B cell (primary cell): Measurements from ENCODE around the gene ZFAND6. TPM values are rescaled to one million over a fixed set of nuclear protein-coding genes. Genes with fewer than 3 reads are reported as not detected.

Experiments
- ATAC-seq: fragments of 200-7000 bp; cut with Tn5 transposase; one replicate; pipeline ENCODE4 v1.10.0; 2021; ENCODE audit warnings: low read depth, mild to moderate bottlenecking, moderate number of reproducible peaks, moderate library complexity
- CTCF ChIA-PET: fragments of 350-600 bp; sonication (Branson Sonifier 250); formaldehyde crosslinking; loops from one replicate; lab custom pipeline; 2021; ENCODE audit warnings: antibody characterized with exemption, inconsistent platforms; lab: Charles Lee
- POLR2A ChIA-PET: fragments of 350-600 bp; sonication (Branson Sonifier 250); formaldehyde crosslinking; loops from one replicate; lab custom pipeline; 2021; ENCODE audit warnings: antibody characterized with exemption; lab: Charles Lee
- DNase-seq: peaks from one replicate; pipeline ENCODE4 v3.0.0; 2013
- H2AFZ ChIP-seq: 2 replicates; pipeline ENCODE4 v1.6.1; 2012; ENCODE audit warnings: mild to moderate bottlenecking, low read depth, low read length; ENCODE audit not compliant: insufficient read depth, poor library complexity, severe bottlenecking
- H3K27ac ChIP-seq, 2 donors: 1 replicate in 1 of 2; 2 replicates in 1 of 2; pipeline ENCODE4 v1.5.1; 2012 to 2013; ENCODE audit warnings: low read length in 2 of 2, mild to moderate bottlenecking in 2 of 2, moderate library complexity in 1 of 2
- H3K27me3 ChIP-seq, 4 experiments: fragments of 200-600 bp in 1 of 4; sonication (generic) in 1 of 4; replicated peaks in 1 of 4; 1 replicate in 2 of 4; 2 replicates in 2 of 4; pipeline versions ENCODE4 v1.6.1 to v1.7.0; 2013 to 2016; ENCODE audit warnings: low read length in 3 of 4, mild to moderate bottlenecking in 2 of 4, mixed read lengths in 1 of 4, moderate library complexity in 1 of 4; ENCODE audit not compliant: insufficient read depth in 4 of 4, control insufficient read depth in 3 of 4; ENCODE audit errors: control extremely low read depth in 1 of 4
- H3K36me3 ChIP-seq, 2 experiments: replicated peaks in 1 of 2; 1 replicate in 1 of 2; 2 replicates in 1 of 2; pipeline versions ENCODE4 v1.6.1 to v1.7.1; 2013; ENCODE audit warnings: low read length in 1 of 2; ENCODE audit not compliant: insufficient read depth in 2 of 2, control insufficient read depth in 1 of 2; ENCODE audit errors: control extremely low read depth in 1 of 2, extremely low read depth in 1 of 2
- H3K4me1 ChIP-seq, 2 donors: fragments of 200-600 bp in 1 of 2; sonication (generic) in 1 of 2; 1 replicate in 1 of 2; 2 replicates in 1 of 2; pipeline versions ENCODE4 v1.5.1 to v1.6.1; 2013 to 2017; ENCODE audit warnings: low read length in 2 of 2; ENCODE audit not compliant: control insufficient read depth in 2 of 2, insufficient read depth in 2 of 2
- H3K4me2 ChIP-seq: replicated peaks from 2 replicates; pipeline ENCODE3; 2012; ENCODE audit warnings: mild to moderate bottlenecking, low read depth, low read length; ENCODE audit not compliant: poor library complexity, severe bottlenecking
- H3K4me3 ChIP-seq, 5 experiments: fragments of 200-600 bp in 1 of 5; sonication (generic) in 1 of 5; 1 replicate in 3 of 5; 2 replicates in 2 of 5; pipeline versions ENCODE4 v1.5.1 to v1.7.0; 2011 to 2016; ENCODE audit warnings: low read length in 4 of 5, mild to moderate bottlenecking in 4 of 5, low read depth in 2 of 5, control low read depth in 1 of 5, moderate library complexity in 1 of 5; ENCODE audit not compliant: insufficient read depth in 1 of 5; ENCODE audit errors: control extremely low read depth in 1 of 5, extremely low read depth in 1 of 5
- H3K79me2 ChIP-seq: fragments of 200-600 bp; sonication (generic); one replicate; pipeline ENCODE4 v1.6.0; 2016; ENCODE audit warnings: low read length; ENCODE audit not compliant: control insufficient read depth, insufficient read depth
- H3K9ac ChIP-seq: fragments of 200-600 bp; sonication (generic); 2 replicates; pipeline ENCODE4 v1.6.1; 2017; ENCODE audit warnings: mild to moderate bottlenecking, low read length, moderate library complexity
- H3K9me3 ChIP-seq, 3 donors: one replicate each; pipeline versions ENCODE4 v1.6.1 to v1.7.1; 2013; ENCODE audit warnings: low read length in 2 of 3; ENCODE audit not compliant: control insufficient read depth in 2 of 3, insufficient read depth in 1 of 3; ENCODE audit errors: control extremely low read depth in 1 of 3
- H4K20me1 ChIP-seq: 2 replicates; pipeline ENCODE4 v1.6.0; 2012; ENCODE audit warnings: mild to moderate bottlenecking, low read length; ENCODE audit not compliant: insufficient read depth, control insufficient read depth, poor library complexity, severe bottlenecking
- H3K27ac Mint-ChIP-seq: one replicate; pipeline ENCODE4 v1.8.0; 2021; ENCODE audit warnings: mixed read lengths
- H3K27me3 Mint-ChIP-seq: one replicate; pipeline ENCODE4 v1.8.0; 2021; ENCODE audit warnings: mixed read lengths
- H3K4me1 Mint-ChIP-seq: one replicate; pipeline ENCODE4 v1.8.0; 2021; ENCODE audit warnings: mixed read lengths
- H3K4me3 Mint-ChIP-seq: one replicate; pipeline ENCODE4 v1.8.0; 2021; ENCODE audit warnings: mixed read lengths
- H3K9me3 Mint-ChIP-seq: one replicate; pipeline ENCODE4 v1.8.0; 2022; ENCODE audit warnings: mixed read lengths; ENCODE audit not compliant: insufficient read depth
- EZH2 ChIP-seq: IDR thresholded peaks from 2 replicates; pipeline ENCODE4 v1.6.1; 2012; ENCODE audit warnings: borderline replicate concordance, low read depth, mild to moderate bottlenecking, moderate library complexity, low read length; ENCODE audit not compliant: insufficient read depth, poor library complexity, severe bottlenecking
- WGBS: methylation state at CpG from one replicate; pipeline ENCODE4 v1.1.5; 2013; ENCODE audit warnings: missing lambda C conversion rate; ENCODE audit not compliant: insufficient coverage; 5-methylcytosine and 5-hydroxymethylcytosine counted together
- intact Hi-C: fragments of 100-400 bp; cut with micrococcal nuclease; formaldehyde crosslinking; loops from one replicate; pipeline ENCODE4 v1.10.0; 2022
- polyA plus RNA-seq: library from polyadenylated mRNA; depleted of rRNA; stranded (reverse); fragments of >200 nt; gene quantifications from 2 replicates; pipeline ENCODE4 v1.2.3, GENCODE V29; 2012
- total RNA-seq, 2 donors: library from RNA; stranded (reverse); fragments of 120-200 nt in 1 of 2; gene quantifications; 1 replicate in 1 of 2; 2 replicates in 1 of 2; pipeline versions ENCODE4 v1.2.3 to v1.2.4, GENCODE V29; 2013 to 2022
- TF ChIP-seq, protein P1 (sequence below): fragments of 200-600 bp; IDR thresholded peaks from one replicate; pipeline ENCODE4 v1.8.0; 2022; ENCODE audit warnings: antibody characterized with exemption, mild to moderate bottlenecking

ZFAND6 gene
- total and polyA plus RNA-seq, 2 donors (not counting 1 experiment from before 2014, with no cell fraction given): 60.6 to 144 TPM

DNA sequence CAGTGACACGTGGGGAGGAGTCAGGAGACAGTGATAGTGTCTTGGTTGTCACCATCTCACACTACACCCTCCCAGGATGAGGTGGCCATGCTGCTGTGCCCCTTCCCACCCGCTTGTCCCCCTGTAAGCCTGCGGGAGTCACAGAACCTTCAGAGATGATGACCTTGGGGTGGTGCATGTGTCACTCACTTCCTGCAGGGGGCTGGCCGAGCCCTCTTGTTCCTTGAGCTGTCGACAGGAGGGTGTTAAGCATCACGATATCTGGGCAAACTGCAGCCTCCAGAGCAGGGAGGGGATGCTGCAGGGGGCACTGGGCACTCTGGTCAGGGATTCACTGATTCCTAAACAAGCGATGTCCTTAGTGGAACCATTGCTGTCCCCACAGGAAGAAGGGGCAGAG, 121.0 kb downstream of the ZFAND6 start:
- intact Hi-C loops: no loop called here
- CTCF ChIA-PET: interaction anchor here (9.6 kb wide), 1 partner anchor 800 kb away, joined by 183 read pairs; no protein-coding TSS in a partner anchor
- no peaks in the 10 kb centered on the region for H3K4me1 ChIP-seq
- no peaks in the 10 kb centered on the region for H3K36me3 ChIP-seq
- no peaks in the 10 kb centered on the region for H3K27me3 ChIP-seq
- H3K4me2 ChIP-seq: no peak overlapping the region
- no peaks in the 10 kb centered on the region for H4K20me1 ChIP-seq
- H2AFZ ChIP-seq: no peak overlapping the region
- WGBS: 97% methylated on average over 5 of the region's 7 CpGs
- no peaks in the 10 kb centered on the region for H3K79me2 ChIP-seq
- DNase-seq (no peak), ATAC-seq (no peak)
- no peaks in the 10 kb centered on the region for H3K4me1 Mint-ChIP-seq
- H3K27ac ChIP-seq: no peak overlapping the region
- H3K9me3 Mint-ChIP-seq: no peaks in the 10 kb centered on the region
- H3K27ac Mint-ChIP-seq: no peak overlapping the region
- no peak overlapping the region for H3K4me3 Mint-ChIP-seq
- H3K9me3 ChIP-seq: no peaks in the 10 kb centered on the region
- TF ChIP-seq EZH2: no peak
- TF ChIP-seq, protein P1, sequence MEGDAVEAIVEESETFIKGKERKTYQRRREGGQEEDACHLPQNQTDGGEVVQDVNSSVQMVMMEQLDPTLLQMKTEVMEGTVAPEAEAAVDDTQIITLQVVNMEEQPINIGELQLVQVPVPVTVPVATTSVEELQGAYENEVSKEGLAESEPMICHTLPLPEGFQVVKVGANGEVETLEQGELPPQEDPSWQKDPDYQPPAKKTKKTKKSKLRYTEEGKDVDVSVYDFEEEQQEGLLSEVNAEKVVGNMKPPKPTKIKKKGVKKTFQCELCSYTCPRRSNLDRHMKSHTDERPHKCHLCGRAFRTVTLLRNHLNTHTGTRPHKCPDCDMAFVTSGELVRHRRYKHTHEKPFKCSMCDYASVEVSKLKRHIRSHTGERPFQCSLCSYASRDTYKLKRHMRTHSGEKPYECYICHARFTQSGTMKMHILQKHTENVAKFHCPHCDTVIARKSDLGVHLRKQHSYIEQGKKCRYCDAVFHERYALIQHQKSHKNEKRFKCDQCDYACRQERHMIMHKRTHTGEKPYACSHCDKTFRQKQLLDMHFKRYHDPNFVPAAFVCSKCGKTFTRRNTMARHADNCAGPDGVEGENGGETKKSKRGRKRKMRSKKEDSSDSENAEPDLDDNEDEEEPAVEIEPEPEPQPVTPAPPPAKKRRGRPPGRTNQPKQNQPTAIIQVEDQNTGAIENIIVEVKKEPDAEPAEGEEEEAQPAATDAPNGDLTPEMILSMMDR: no peak
- H3K9ac ChIP-seq: no peak overlapping the region
- no peaks in the 10 kb centered on the region for H3K27me3 Mint-ChIP-seq
- H3K4me3 ChIP-seq: no peak overlapping the region
- POLR2A ChIA-PET: no interaction called here

DNA sequence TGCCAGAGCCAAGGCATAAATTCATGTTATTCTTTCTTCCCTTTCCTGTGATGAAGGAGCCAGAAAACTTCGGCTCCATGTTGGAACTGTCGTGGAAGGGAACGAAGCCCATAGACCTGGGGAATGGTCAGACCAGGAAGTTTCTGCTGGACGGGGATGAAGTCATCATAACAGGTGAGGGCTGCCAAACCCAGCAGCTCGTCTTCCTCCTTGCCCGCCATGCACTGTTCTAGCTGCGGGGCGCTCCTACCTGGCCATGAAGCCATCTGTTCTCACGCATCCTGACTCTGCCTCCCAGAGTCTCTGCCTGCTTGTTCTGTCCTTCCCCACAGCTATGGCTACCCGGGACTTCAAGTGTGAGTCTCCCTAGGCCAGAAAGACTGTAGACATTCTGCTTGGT, 121.5 kb downstream of the ZFAND6 start:
- TF ChIP-seq EZH2: no peak
- TF ChIP-seq, protein P1: no peak
- H3K27ac Mint-ChIP-seq: no peak overlapping the region
- Histone ChIP-seq H3K4me3 (no peak overlapping the region), H3K79me2 (no peaks in the 10 kb centered on the region), H3K9ac (no peak overlapping the region), H3K4me2 (no peak overlapping the region), H3K9me3 (peaks cover 0 to 3% (median 0%) of the 10 kb centered on the region in 3 donors), H4K20me1 (no peaks in the 10 kb centered on the region), H2AFZ (no peak overlapping the region), H3K27ac (no peak overlapping the region), H3K27me3 (no peaks in the 10 kb centered on the region), H3K4me1 (no peaks in the 10 kb centered on the region), H3K36me3 (no peaks in the 10 kb centered on the region)
- no peak for ATAC-seq
- no peak for DNase-seq
- H3K4me3 Mint-ChIP-seq: no peak overlapping the region
- H3K9me3 Mint-ChIP-seq: no peaks in the 10 kb centered on the region
- ChIA-PET POLR2A (no interaction called here), CTCF (interaction anchor here (1.1 kb wide), 1 partner anchor 8 kb away, joined by 4 read pairs; no protein-coding TSS in a partner anchor)
- WGBS: 97% methylated on average over 10 of the region's 10 CpGs
- H3K27me3 Mint-ChIP-seq: no peaks in the 10 kb centered on the region
- intact Hi-C loops: no loop called here
- no peaks in the 10 kb centered on the region for H3K4me1 Mint-ChIP-seq
